ENCODE data around the gene MIF.
A peak's percentile ranks its signal among the peaks of the same experiment; 100 is the strongest.
"Not testable (repeated sequence)": the region's sequence is repeated elsewhere in the genome, so short reads cannot be mapped to it uniquely, and the experiment has no call there.

Gene MIF

DNA sequence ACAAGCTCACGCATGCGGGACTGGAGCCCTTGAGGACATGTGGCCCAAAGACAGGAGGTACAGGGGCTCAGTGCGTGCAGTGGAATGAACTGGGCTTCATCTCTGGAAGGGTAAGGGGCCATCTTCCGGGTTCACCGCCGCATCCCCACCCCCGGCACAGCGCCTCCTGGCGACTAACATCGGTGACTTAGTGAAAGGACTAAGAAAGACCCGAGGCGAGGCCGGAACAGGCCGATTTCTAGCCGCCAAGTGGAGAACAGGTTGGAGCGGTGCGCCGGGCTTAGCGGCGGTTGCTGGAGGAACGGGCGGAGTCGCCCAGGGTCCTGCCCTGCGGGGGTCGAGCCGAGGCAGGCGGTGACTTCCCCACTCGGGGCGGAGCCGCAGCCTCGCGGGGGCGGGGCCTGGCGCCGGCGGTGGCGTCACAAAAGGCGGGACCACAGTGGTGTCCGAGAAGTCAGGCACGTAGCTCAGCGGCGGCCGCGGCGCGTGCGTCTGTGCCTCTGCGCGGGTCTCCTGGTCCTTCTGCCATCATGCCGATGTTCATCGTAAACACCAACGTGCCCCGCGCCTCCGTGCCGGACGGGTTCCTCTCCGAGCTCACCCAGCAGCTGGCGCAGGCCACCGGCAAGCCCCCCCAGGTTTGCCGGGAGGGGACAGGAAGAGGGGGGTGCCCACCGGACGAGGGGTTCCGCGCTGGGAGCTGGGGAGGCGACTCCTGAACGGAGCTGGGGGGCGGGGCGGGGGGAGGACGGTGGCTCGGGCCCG lies at the start of gene MIF:
Gene MIF, plus strand, starts transcription at position 439 of the 765 bp plus-strand sequence. Its CDS starts 92 bp downstream, at position 531.
- peak; percentile 97 for DNase-seq (ENCODE audit: low spot score)

GRCh38 chr22:23844739-23845202 lies 49.4 kb upstream of the MIF start:
- no peak for DNase-seq (ENCODE audit: low spot score)

- no peak for DNase-seq (ENCODE audit: low spot score)
Measured at GRCh38 chr22:23845265-23846080, 48.7 kb upstream of the MIF start.

- DNase-seq (ENCODE audit: low spot score), result no peak
Measured at GRCh38 chr22:23846081-23846469, 48.1 kb upstream of the MIF start.

GRCh38 chr22:23847310-23847920 lies 46.8 kb upstream of the MIF start:
- no peak for DNase-seq (ENCODE audit: low spot score)

- DNase-seq (ENCODE audit: low spot score), result peak; percentile 45
Measured at GRCh38 chr22:23847991-23848864, 46.0 kb upstream of the MIF start.

DNA sequence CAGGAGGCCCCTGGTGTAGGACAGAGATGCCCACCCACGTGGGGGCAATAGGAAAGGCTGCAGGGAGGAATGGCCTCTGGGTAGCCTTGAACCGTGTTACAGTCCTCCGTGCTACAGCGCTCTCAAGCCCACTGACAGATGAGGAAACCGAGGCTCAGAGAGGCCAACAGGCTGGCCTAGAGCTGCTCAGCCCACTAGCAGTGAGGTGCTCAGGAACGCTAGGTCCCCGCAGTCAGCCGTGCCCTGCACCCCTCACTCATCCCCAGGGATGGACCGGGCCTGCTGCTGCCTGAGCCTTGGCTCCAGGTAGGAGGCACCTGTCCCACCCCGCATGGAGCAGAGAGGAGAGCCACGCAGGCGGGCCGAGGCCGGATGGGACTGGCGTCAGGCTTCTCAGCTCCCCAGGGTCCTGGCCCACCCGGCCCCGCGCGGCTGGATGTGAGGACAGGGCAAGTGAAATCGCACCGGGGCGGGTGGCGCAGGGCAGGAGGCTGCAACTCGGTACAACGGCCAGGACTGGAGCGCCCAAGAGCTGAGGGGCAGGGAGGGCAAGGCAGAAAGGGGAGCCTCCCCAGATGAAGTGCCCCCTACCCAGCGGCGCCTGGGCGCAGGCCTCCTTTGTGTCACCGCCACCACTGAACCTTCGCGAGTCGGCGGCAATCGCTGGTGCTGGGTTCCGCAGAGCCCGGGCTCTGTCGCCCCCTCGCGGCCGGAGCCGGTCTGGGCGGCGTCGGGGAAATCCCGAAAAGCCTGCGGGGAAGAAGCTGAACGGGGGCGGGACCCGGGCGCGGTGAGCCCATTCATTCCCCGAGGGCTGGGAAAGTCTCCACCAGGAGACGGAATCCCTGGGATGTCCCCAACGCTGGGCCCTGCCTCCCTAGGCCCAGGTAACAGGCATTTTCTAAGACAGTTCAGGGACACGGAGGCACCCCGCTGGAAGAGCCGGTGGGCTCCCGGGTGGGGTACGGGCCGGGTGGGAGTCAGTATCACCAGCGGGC lies 44.9 kb upstream of the MIF start:
- peak; percentile 93 for DNase-seq (ENCODE audit: low spot score)

DNA sequence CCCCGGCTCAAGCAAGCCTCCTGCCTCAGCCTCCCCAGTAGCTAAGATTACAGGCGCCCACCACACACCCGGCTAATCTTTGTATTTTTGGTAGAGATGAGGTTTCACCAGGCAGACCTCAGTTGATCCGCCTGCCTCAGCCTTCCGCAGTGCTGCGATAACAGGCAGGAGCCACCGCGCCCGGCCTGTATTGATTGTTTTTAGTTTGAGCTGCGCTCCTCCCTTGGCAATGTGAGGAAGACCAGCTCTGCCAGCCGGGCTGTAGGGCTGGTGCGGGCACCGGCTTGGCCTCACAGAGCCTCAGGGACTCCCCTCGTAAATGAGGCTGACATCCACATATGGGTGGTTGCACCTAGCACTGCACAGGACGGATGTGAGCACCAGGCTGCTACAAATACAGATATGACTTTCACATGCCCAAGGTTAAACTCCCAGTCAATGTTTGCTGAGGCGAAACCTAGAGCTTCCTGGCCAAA lies 44.0 kb upstream of the MIF start:
- DNase-seq (ENCODE audit: low spot score), result no peak

DNA sequence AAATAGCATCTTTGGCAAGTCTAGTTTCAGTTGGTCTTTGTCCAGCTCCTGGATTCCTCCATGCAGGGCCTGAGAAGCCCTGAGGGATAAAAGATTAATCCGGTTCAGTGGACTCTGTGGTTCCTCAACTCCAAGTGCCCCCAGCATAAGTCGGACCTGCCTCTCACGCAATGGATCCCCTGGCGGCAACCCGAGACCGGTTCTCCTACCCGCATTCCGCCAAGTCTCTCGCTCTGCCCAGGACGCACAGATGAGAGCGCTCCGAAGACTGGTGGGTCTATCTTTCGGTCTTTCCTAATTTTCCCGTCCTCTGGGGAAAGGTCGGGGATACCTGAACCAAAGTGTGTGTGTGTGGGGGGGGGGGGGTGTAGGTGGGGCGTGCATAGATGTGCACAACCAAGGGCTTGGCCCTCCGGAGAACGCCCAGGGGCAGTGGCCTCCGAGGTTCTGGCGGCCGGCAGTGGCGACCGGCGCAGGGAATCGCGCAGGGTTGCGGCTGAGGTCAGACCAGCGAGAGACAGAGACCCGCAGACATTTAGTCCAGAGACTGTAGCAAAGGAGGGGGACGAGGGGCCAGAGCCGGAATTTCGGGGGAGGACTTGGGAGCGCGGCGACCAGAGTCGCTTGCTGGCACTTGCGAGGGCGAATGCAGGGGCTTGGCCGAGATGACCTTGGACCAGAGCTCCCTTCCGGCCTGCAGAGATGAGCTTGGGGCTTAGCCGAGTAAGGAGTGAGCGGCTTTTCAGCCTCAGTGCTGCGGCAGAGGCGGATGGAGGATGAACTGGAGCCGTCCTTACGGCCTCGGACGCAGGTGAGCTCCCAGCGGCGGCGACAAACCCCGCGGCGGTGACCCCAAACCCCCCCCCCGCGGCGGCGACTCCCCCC lies 37.2 kb upstream of the MIF start:
- peak; percentile 37 for DNase-seq (ENCODE audit: low spot score)

DNA sequence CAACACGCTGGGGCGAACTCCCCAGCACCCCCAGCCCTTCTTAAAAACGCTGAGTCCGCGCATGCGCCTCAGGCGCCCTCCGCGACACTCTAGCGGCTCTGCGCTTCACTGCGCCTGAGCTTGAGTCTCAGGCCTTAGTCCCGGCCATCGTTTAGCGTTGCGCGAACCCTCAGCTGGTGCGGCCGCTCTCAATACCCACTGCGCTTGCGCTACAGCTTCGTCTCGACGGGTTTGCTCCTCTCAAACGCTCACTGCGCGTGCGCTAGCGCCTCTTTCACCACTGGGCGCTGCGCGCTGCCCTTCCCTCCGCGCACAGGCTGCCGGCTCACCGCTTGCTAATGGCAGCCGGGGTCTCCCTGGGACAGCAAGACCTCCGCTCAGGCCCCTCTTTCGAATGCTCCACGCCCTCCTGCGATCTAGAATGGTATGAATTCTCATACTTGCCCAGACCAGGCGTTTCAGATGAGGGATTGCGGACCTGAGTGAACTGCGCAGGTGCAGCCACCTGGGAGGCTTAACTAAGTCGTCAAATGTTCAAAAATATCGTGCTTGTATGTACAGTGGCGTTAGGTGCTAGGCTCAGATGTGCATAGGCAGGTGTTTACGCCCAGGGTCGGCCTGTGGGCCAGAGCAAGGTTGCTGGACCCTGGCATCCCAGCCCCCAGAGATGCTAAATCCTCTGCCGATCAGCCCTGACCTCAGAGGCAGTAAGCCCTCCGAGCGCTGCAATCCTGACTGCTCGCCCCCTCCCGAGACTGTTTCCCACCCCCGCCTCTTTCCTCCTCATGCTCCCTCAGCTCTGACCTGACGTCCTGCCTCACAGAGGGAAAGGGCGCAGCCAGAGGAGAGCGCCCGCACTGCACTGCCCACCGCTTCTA lies 36.3 kb upstream of the MIF start, which contains the start of gene SLC2A11:
Gene SLC2A11, plus strand, starts transcription at position 270 of the 878 bp plus-strand sequence. Its CDS starts 125 bp downstream, at position 395.
- peak; percentile 92 for DNase-seq (ENCODE audit: low spot score)

- no peak for DNase-seq (ENCODE audit: low spot score)
Measured at GRCh38 chr22:23858484-23858815, 35.7 kb upstream of the MIF start.

GRCh38 chr22:23859201-23859600 lies 35.0 kb upstream of the MIF start:
- no peak for DNase-seq (ENCODE audit: low spot score)

DNA sequence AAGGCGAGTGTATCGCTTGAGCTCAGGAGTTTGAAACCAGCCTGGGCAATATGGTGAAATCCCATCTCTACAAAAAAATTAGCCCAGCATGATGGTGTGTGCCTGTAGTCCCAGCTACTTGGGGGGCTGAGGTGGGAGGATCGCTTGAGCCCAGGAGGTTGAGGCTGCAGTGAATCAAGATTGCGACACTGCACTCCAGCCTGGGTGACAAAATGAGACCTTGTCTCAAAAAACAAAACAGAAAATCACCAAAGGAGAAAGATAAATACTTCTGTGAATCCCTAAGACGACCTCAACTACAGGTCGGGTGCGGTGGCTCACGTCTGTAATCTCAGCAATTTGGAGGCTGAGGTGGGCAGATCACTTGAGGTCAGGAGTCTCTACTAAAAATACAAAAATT lies 34.0 kb upstream of the MIF start:
- not testable (repeated sequence) for DNase-seq (ENCODE audit: low spot score)

DNA sequence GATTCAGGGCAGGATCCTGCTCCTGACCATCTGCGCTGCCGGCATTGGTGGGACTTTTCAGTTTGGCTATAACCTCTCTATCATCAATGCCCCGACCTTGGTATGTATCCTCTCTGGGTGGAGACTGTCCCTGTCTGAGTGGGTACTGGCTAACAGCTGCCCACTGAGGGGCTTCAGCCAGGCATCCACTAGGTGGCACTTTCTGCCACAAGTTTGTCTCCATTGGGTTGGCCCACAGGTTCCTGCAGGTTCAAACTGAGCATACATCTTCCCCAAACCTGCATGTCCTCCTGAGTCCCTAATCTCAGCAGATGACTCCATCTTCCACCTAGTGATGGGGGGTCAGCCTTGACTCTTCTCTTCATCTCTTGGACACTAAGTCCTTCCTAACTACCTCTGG lies 32.1 kb upstream of the MIF start:
- peak; percentile 66 for DNase-seq (ENCODE audit: low spot score)

DNA sequence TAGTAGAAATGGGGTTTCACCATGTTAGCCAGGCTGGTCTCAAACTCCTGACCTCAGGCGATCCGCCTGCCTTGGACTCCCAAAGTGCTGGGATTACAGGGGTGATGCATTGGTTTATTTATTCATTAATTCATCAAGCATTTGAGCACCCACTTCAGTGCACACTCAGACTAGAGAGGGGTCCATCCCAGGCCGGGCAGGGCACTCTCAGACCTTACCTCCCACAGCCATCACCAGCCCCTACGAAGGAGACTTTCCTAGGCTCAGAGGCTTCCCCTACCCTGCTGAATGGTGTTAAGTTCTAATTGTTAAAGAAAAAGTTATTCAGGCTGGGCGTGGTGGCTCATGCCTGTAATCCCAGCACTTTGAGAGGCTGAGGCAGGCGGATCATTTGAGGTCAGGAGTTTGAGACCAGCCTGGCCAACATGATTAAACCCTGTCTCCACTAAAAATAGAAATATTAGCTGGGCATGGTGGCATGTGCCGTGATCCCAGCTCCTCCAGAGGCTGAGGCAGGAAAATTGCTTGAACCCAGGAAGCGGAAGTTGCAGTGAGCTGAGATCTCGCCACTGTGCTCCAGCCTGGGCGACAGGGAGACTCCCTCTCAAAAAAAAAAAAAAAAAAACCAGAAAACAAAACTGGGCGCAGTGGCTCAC lies 29.6 kb upstream of the MIF start:
- not testable (repeated sequence) for DNase-seq (ENCODE audit: low spot score)

GRCh38 chr22:23868580-23868979 lies 25.6 kb upstream of the MIF start:
- no peak for DNase-seq (ENCODE audit: low spot score)

GRCh38 chr22:23874871-23875270 lies 19.3 kb upstream of the MIF start:
- DNase-seq (ENCODE audit: low spot score), result no peak

GRCh38 chr22:23875801-23876200 lies 18.4 kb upstream of the MIF start:
- no peak for DNase-seq (ENCODE audit: low spot score)
